Measurements from ENCODE around the gene PDCD6IP.

- TF ChIP-seq CTCF (IDR thresholded peaks at IDR 0.05) (no peak), POLR2AphosphoS5 (IDR thresholded peaks at IDR 0.05; ENCODE audit: low read depth, low read length) (no peak), TCF7L2 (IDR thresholded peaks at IDR 0.05; ENCODE audit: low read depth, low read length) (no peak), REST (IDR thresholded peaks at IDR 0.05; ENCODE audit: insufficient read depth in 1 of 2, low read depth in 2 of 2, low read length in 1 of 2) (no peak), SIN3A (IDR thresholded peaks at IDR 0.05; ENCODE audit: borderline replicate concordance, insufficient read depth, low read depth, low read length) (no peak)
These were observed 8.8 kb downstream of the PDCD6IP start for GRCh38 chr3:33807191-33807590.
